ENCODE results near the gene METAP2.
"Not testable (repeated sequence)": the region's sequence is repeated elsewhere in the genome, so short reads cannot be mapped to it uniquely, and the experiment has no call there.

The METAP2 gene

GRCh38 chr12:95460896-95461295 is 13.1 kb upstream of the METAP2 start:
- no peak for TF ChIP-seq CTCF (IDR thresholded peaks at IDR 0.05; ENCODE audit: unreplicated experiment in 3 of 3)
- no peak overlapping the region for H3K27ac Mint-ChIP-seq
- no peak overlapping the region for H3K4me3 Mint-ChIP-seq
- H3K4me1 Mint-ChIP-seq = no peaks in the 10 kb centered on the region
- H3K27me3 Mint-ChIP-seq (ENCODE audit: low read depth) = no peaks in the 10 kb centered on the region
- H3K9me3 Mint-ChIP-seq = peaks cover 12% of the 10 kb centered on the region
- H3K36me3 Mint-ChIP-seq (ENCODE audit: low read depth) = no peaks in the 10 kb centered on the region

- Mint-ChIP-seq H3K27me3 (ENCODE audit: low read depth) (no peaks in the 10 kb centered on the region), H3K36me3 (ENCODE audit: low read depth) (no peaks in the 10 kb centered on the region), H3K4me1 (no peaks in the 10 kb centered on the region), H3K27ac (no peak overlapping the region), H3K4me3 (no peak overlapping the region), H3K9me3 (peaks cover 9% of the 10 kb centered on the region)
- no peak for TF ChIP-seq CTCF (IDR thresholded peaks at IDR 0.05; ENCODE audit: unreplicated experiment in 3 of 3)
Measured at GRCh38 chr12:95462081-95462480, 11.9 kb upstream of the METAP2 start.

- no peak for TF ChIP-seq CTCF (IDR thresholded peaks at IDR 0.05; ENCODE audit: unreplicated experiment in 3 of 3)
- H3K27ac Mint-ChIP-seq = no peak overlapping the region
- H3K36me3 Mint-ChIP-seq (ENCODE audit: low read depth) = no peaks in the 10 kb centered on the region
- no peak overlapping the region for H3K4me3 Mint-ChIP-seq
- peaks cover 7% of the 10 kb centered on the region for H3K9me3 Mint-ChIP-seq
- no peaks in the 10 kb centered on the region for H3K4me1 Mint-ChIP-seq
- H3K27me3 Mint-ChIP-seq (ENCODE audit: low read depth) = no peaks in the 10 kb centered on the region
Measured at GRCh38 chr12:95462551-95462950, 11.4 kb upstream of the METAP2 start.

- H3K27ac Mint-ChIP-seq = no peak overlapping the region
- no peaks in the 10 kb centered on the region for H3K27me3 Mint-ChIP-seq (ENCODE audit: low read depth)
- H3K36me3 Mint-ChIP-seq (ENCODE audit: low read depth) = no peaks in the 10 kb centered on the region
- H3K9me3 Mint-ChIP-seq = peaks cover 6% of the 10 kb centered on the region
- no peak for TF ChIP-seq CTCF (IDR thresholded peaks at IDR 0.05; ENCODE audit: unreplicated experiment in 3 of 3)
- H3K4me1 Mint-ChIP-seq = no peaks in the 10 kb centered on the region
- H3K4me3 Mint-ChIP-seq = no peak overlapping the region
Measured at GRCh38 chr12:95463050-95463449, 10.9 kb upstream of the METAP2 start.

GRCh38 chr12:95463776-95464175 is 10.2 kb upstream of the METAP2 start:
- H3K9me3 Mint-ChIP-seq; H3K4me1 Mint-ChIP-seq; H3K27me3 Mint-ChIP-seq (ENCODE audit: low read depth); H3K4me3 Mint-ChIP-seq; H3K36me3 Mint-ChIP-seq (ENCODE audit: low read depth); H3K27ac Mint-ChIP-seq: not testable (repeated sequence)

- Mint-ChIP-seq H3K27ac (no peak overlapping the region), H3K9me3 (no peaks in the 10 kb centered on the region), H3K36me3 (ENCODE audit: low read depth) (no peaks in the 10 kb centered on the region), H3K4me1 (no peaks in the 10 kb centered on the region), H3K4me3 (no peak overlapping the region), H3K27me3 (ENCODE audit: low read depth) (no peaks in the 10 kb centered on the region)
- no peak for TF ChIP-seq CTCF (IDR thresholded peaks at IDR 0.05; ENCODE audit: unreplicated experiment in 3 of 3)
Measured at GRCh38 chr12:95465275-95465674, 8.7 kb upstream of the METAP2 start.
